Measurements from ENCODE around the gene TGM3. TPM values are rescaled to one million over a fixed set of nuclear protein-coding genes. Genes with fewer than 3 reads are reported as not detected.

Gene TGM3
- total and polyA plus RNA-seq, 7 experiments from 2014 or later: not detected

DNA sequence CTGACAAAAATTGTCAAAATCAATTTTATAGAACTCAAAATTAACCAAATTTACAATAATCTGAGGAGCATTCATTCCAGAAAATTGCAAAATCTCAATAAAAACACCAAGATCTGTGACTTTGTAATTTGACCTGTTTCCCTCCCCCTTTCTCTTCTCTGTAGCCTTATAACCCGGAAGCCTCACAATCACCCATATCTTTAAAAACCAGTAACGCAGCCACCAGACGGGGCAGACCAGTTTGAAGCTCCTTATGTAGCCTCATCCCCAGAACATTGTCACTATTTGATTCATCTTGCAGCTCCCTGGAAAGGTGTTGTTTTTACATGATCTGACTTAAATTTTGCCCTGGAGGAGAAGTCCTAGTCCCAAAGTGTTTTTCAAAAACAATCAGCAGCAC lies 57.4 kb downstream of the TGM3 start:
- ChIA-PET POLR2A (no interaction called here), CTCF (no interaction called here)

DNA sequence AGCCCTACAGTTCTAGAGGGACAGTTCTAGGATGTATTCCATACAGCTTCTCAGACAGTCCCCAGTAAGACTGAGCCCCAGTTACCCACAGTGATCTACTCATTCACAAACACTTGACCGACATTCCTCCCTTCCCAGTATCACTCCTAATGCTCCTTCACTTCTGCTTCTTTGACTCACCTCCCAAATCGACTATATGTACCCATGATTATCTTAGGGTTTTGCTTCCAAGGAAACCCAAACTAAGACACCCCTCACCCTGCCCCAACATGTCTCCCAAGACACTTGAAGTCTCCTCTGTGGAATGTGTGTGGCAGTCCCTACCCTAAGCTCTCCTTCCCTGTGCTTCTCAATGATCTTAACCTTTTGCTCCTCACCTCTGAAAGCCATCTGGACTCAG lies 61.3 kb downstream of the TGM3 start:
- H3K4me1 ChIP-seq (ENCODE audit: control insufficient read depth in 2 of 2, insufficient read depth in 2 of 2, low read length in 2 of 2): no peaks in the 10 kb centered on the region
- H3K4me3 ChIP-seq (ENCODE audit: low read length): no peak overlapping the region
- ATAC-seq (no peak), DNase-seq (no peak)
- H3K27ac Mint-ChIP-seq: no peak overlapping the region
- H3K27me3 Mint-ChIP-seq: peaks cover 6 to 68% (median 20%) of the 10 kb centered on the region in 5 donors
- no peaks in the 10 kb centered on the region for H3K36me3 ChIP-seq (ENCODE audit: control insufficient read depth in 2 of 3, insufficient read depth in 3 of 3, low read length in 3 of 3)
- H3K9me3 ChIP-seq (ENCODE audit: control insufficient read depth in 2 of 3, low read length in 3 of 3): peaks cover 0 to 6% (median 0%) of the 10 kb centered on the region in 3 experiments
- POLR2A ChIA-PET: no interaction called here
- intact Hi-C loops (cut with micrococcal nuclease): no loop called here
- H3K36me3 Mint-ChIP-seq: peaks cover 0 to 5% (median 5%) of the 10 kb centered on the region in 5 donors
- no peaks in the 10 kb centered on the region for H3K27me3 ChIP-seq (ENCODE audit: control insufficient read depth in 2 of 2, insufficient read depth in 2 of 2, low read length in 2 of 2)
- peaks cover 2 to 34% (median 15%) of the 10 kb centered on the region in 11 donors for H3K9me3 Mint-ChIP-seq
- peaks cover 0 to 4% (median 0%) of the 10 kb centered on the region in 7 donors for H3K4me1 Mint-ChIP-seq
- CTCF ChIA-PET: no interaction called here
- H3K4me3 Mint-ChIP-seq: no peak overlapping the region
- H3K27ac ChIP-seq (ENCODE audit: low read depth, low read length): no peak overlapping the region

More for the DNA sequence above, 57.4 kb downstream of the TGM3 start:
- Histone ChIP-seq H3K9me3 (ENCODE audit: control insufficient read depth in 2 of 3, low read length in 3 of 3) (no peaks in the 10 kb centered on the region), H3K27ac (ENCODE audit: low read depth, low read length) (no peak overlapping the region), H3K4me3 (ENCODE audit: low read length) (no peak overlapping the region), H3K4me1 (ENCODE audit: control insufficient read depth in 2 of 2, insufficient read depth in 2 of 2, low read length in 2 of 2) (no peaks in the 10 kb centered on the region), H3K36me3 (ENCODE audit: control insufficient read depth in 2 of 3, insufficient read depth in 3 of 3, low read length in 3 of 3) (no peaks in the 10 kb centered on the region), H3K27me3 (ENCODE audit: control insufficient read depth in 2 of 2, insufficient read depth in 2 of 2, low read length in 2 of 2) (no peaks in the 10 kb centered on the region)
- peaks cover 12 to 49% (median 19%) of the 10 kb centered on the region in 5 donors for H3K27me3 Mint-ChIP-seq
- peaks cover 0 to 6% (median 3%) of the 10 kb centered on the region in 7 donors for H3K4me1 Mint-ChIP-seq
- no peaks in the 10 kb centered on the region for H3K36me3 Mint-ChIP-seq
- ATAC-seq (no peak), DNase-seq (no peak)
- peaks cover 0 to 2% (median 0%) of the 10 kb centered on the region in 11 donors for H3K9me3 Mint-ChIP-seq
- H3K27ac Mint-ChIP-seq: no peak overlapping the region
- intact Hi-C loops (cut with micrococcal nuclease): no loop called here
- no peak overlapping the region for H3K4me3 Mint-ChIP-seq

DNA sequence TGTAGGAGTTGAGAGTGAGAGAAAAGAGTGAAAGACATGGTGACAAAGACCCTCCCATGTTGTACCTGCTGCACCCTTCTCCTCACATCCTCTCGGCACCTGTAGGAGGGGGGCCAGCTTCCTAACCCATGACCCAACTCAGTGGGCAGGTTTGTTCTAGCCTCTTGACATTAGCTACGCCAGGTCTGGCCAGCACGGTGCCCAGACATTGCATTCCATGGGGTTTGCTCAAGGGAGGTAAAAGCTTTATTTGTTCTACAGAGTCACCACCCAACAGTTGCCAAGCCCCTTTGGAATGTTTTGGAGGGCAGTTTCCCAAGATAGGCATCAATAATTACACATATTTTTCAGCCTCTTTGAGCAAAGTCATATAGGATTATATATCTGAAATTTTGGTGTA lies 62.2 kb downstream of the TGM3 start:
- Mint-ChIP-seq H3K4me1 (no peaks in the 10 kb centered on the region), H3K36me3 (peaks cover 0 to 5% (median 5%) of the 10 kb centered on the region in 5 donors), H3K9me3 (peaks cover 2 to 38% (median 15%) of the 10 kb centered on the region in 11 donors), H3K4me3 (no peak overlapping the region), H3K27me3 (peaks cover 6 to 65% (median 19%) of the 10 kb centered on the region in 5 donors), H3K27ac (no peak overlapping the region)
- Histone ChIP-seq H3K27ac (ENCODE audit: low read depth, low read length) (no peak overlapping the region), H3K4me3 (ENCODE audit: low read length) (no peak overlapping the region), H3K36me3 (ENCODE audit: control insufficient read depth in 2 of 3, insufficient read depth in 3 of 3, low read length in 3 of 3) (no peaks in the 10 kb centered on the region), H3K27me3 (ENCODE audit: control insufficient read depth in 2 of 2, insufficient read depth in 2 of 2, low read length in 2 of 2) (no peaks in the 10 kb centered on the region), H3K9me3 (ENCODE audit: control insufficient read depth in 2 of 3, low read length in 3 of 3) (peaks cover 0 to 7% (median 0%) of the 10 kb centered on the region in 3 experiments), H3K4me1 (ENCODE audit: control insufficient read depth in 2 of 2, insufficient read depth in 2 of 2, low read length in 2 of 2) (no peaks in the 10 kb centered on the region)
- ChIA-PET CTCF (no interaction called here), POLR2A (no interaction called here)
- DNase-seq: no peak
- intact Hi-C loops (cut with micrococcal nuclease): no loop called here
- ATAC-seq: no peak

DNA sequence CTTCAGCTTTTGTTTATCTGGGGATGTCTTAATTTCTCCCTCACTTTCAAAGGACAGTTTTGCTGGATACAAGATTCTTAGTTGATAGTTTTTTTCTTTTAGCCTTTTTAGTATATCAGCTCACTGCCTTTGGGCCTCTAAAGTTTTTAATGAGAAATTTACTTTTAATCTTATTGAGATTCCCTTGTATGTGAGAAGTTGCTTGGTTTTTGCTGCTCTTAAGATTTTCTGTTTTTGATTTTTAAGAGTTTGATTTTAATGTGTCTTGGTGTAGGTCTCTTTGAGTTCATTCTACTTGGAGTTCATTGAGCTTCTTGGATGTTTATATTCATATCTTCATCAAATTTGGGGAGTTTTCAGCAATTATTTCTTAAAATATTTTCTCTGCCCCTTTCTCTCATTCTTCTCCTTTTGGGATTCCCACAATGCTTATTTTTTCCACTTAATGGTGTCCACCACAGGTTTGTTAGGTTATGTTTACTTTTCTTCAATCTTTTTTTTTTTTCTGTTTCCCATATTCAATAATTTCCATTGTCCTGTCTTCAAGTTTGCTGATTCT lies 65.3 kb downstream of the TGM3 start:
- Mint-ChIP-seq H3K27ac (no peak overlapping the region), H3K27me3 (peaks cover 16 to 51% (median 25%) of the 10 kb centered on the region in 5 donors), H3K4me3 (no peak overlapping the region), H3K9me3 (peaks cover 2 to 42% (median 15%) of the 10 kb centered on the region in 11 donors), H3K4me1 (no peaks in the 10 kb centered on the region), H3K36me3 (peaks cover 0 to 10% (median 5%) of the 10 kb centered on the region in 5 donors)
- CTCF ChIA-PET: no interaction called here
- H3K9me3 ChIP-seq (ENCODE audit: control insufficient read depth in 2 of 3, low read length in 3 of 3): peaks cover 0 to 7% (median 0%) of the 10 kb centered on the region in 3 experiments
- H3K27me3 ChIP-seq (ENCODE audit: control insufficient read depth in 2 of 2, insufficient read depth in 2 of 2, low read length in 2 of 2): no peaks in the 10 kb centered on the region
- H3K27ac ChIP-seq (ENCODE audit: low read depth, low read length): no peak overlapping the region
- ATAC-seq (no peak), DNase-seq (no peak)
- POLR2A ChIA-PET: no interaction called here
- H3K4me1 ChIP-seq (ENCODE audit: control insufficient read depth in 2 of 2, insufficient read depth in 2 of 2, low read length in 2 of 2): no peaks in the 10 kb centered on the region
- H3K4me3 ChIP-seq (ENCODE audit: low read length): no peak overlapping the region
- no peaks in the 10 kb centered on the region for H3K36me3 ChIP-seq (ENCODE audit: control insufficient read depth in 2 of 3, insufficient read depth in 3 of 3, low read length in 3 of 3)
- intact Hi-C loops (cut with micrococcal nuclease): no loop called here

DNA sequence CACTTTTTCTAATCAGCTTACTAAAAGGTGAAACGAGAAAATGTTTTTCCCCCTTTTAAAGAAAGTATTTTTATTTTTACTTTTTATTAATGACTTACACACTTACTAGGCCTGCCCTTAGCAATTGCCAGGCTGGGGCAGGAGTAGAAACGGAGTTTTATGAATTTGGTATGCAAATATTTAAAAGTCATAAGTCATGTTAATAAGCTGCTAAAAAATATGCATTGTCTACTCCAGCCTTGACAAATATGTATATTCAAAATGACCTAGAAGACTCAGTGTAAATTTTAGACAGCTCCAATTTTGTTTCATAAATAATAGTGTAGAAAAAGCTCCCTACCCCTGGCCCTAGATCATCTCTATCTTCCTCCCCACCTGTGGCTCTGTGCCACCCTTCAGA lies 67.4 kb downstream of the TGM3 start:
- Histone ChIP-seq H3K27me3 (ENCODE audit: control insufficient read depth in 2 of 2, insufficient read depth in 2 of 2, low read length in 2 of 2) (no peaks in the 10 kb centered on the region), H3K9me3 (ENCODE audit: control insufficient read depth in 2 of 3, low read length in 3 of 3) (peaks cover 0 to 7% (median 0%) of the 10 kb centered on the region in 3 experiments), H3K4me1 (ENCODE audit: control insufficient read depth in 2 of 2, insufficient read depth in 2 of 2, low read length in 2 of 2) (no peaks in the 10 kb centered on the region), H3K27ac (ENCODE audit: low read depth, low read length) (no peak overlapping the region), H3K4me3 (ENCODE audit: low read length) (no peak overlapping the region), H3K36me3 (ENCODE audit: control insufficient read depth in 2 of 3, insufficient read depth in 3 of 3, low read length in 3 of 3) (no peaks in the 10 kb centered on the region)
- ATAC-seq: no peak
- CTCF ChIA-PET: interaction anchor here (0.6 kb wide), 1 partner anchor 13 kb away, joined by 3 read pairs; no protein-coding TSS in a partner anchor
- intact Hi-C loops (cut with micrococcal nuclease): no loop called here
- H3K27ac Mint-ChIP-seq: no peak overlapping the region
- no peaks in the 10 kb centered on the region for H3K4me1 Mint-ChIP-seq
- peaks cover 16 to 53% (median 34%) of the 10 kb centered on the region in 5 donors for H3K27me3 Mint-ChIP-seq
- H3K36me3 Mint-ChIP-seq: peaks cover 0 to 10% (median 5%) of the 10 kb centered on the region in 5 donors
- POLR2A ChIA-PET: no interaction called here
- H3K9me3 Mint-ChIP-seq: peaks cover 2 to 46% (median 15%) of the 10 kb centered on the region in 11 donors
- H3K4me3 Mint-ChIP-seq: no peak overlapping the region
- DNase-seq: no peak

DNA sequence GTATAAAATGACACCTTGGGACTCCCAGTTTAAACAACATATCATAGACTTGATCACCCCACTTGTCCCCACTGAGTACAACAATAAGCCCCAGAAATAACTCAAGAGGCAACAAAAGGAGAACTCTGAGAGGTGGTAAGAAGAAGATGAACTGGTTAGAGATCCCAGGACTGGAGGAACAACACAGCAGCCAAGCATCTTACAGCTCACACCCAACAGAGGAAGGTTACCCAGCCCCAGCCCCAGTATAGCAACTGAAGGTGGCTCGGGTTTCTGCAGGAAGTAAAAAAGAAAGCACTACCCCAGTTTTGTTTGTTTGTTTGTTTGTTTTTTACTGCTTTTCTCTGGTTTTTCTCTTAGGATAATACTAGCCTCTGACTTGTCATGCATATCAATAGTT lies 67.8 kb downstream of the TGM3 start:
- Histone ChIP-seq H3K27ac (ENCODE audit: low read depth, low read length) (no peak overlapping the region), H3K36me3 (ENCODE audit: control insufficient read depth in 2 of 3, insufficient read depth in 3 of 3, low read length in 3 of 3) (no peaks in the 10 kb centered on the region), H3K4me3 (ENCODE audit: low read length) (no peak overlapping the region), H3K4me1 (ENCODE audit: control insufficient read depth in 2 of 2, insufficient read depth in 2 of 2, low read length in 2 of 2) (no peaks in the 10 kb centered on the region), H3K9me3 (ENCODE audit: control insufficient read depth in 2 of 3, low read length in 3 of 3) (peaks cover 0 to 7% (median 0%) of the 10 kb centered on the region in 3 experiments), H3K27me3 (ENCODE audit: control insufficient read depth in 2 of 2, insufficient read depth in 2 of 2, low read length in 2 of 2) (no peaks in the 10 kb centered on the region)
- no peak for DNase-seq
- no peaks in the 10 kb centered on the region for H3K4me1 Mint-ChIP-seq
- POLR2A ChIA-PET: no interaction called here
- peaks cover 2 to 50% (median 15%) of the 10 kb centered on the region in 11 donors for H3K9me3 Mint-ChIP-seq
- H3K4me3 Mint-ChIP-seq: no peak overlapping the region
- CTCF ChIA-PET: no interaction called here
- H3K27ac Mint-ChIP-seq: no peak overlapping the region
- intact Hi-C loops (cut with micrococcal nuclease): no loop called here
- H3K27me3 Mint-ChIP-seq: peaks cover 19 to 55% (median 38%) of the 10 kb centered on the region in 5 donors
- ATAC-seq: no peak
- peaks cover 0 to 10% (median 5%) of the 10 kb centered on the region in 5 donors for H3K36me3 Mint-ChIP-seq

DNA sequence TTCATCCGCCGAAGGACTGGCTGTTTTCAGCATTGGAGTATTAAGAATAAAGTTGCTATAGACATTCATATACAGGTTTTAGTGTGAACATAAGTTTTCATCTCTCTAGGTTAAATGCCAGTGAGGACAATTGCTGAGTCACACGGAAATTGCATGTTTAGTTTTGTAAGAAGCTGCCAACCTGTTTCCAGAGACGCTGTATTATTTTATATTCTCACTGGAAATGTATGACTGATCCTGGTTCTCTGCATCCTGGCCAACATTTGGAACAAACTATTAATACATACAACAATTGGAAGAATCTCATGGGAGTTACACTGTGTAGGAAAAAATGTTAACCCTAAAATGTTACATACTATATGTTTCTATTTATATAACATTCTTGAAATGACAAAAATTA lies 68.2 kb downstream of the TGM3 start:
- intact Hi-C loops (cut with micrococcal nuclease): no loop called here
- H3K27ac Mint-ChIP-seq: no peak overlapping the region
- Histone ChIP-seq H3K27me3 (ENCODE audit: control insufficient read depth in 2 of 2, insufficient read depth in 2 of 2, low read length in 2 of 2) (no peaks in the 10 kb centered on the region), H3K4me3 (ENCODE audit: low read length) (no peak overlapping the region), H3K27ac (ENCODE audit: low read depth, low read length) (no peak overlapping the region), H3K9me3 (ENCODE audit: control insufficient read depth in 2 of 3, low read length in 3 of 3) (peaks cover 0 to 7% (median 0%) of the 10 kb centered on the region in 3 experiments), H3K36me3 (ENCODE audit: control insufficient read depth in 2 of 3, insufficient read depth in 3 of 3, low read length in 3 of 3) (no peaks in the 10 kb centered on the region), H3K4me1 (ENCODE audit: control insufficient read depth in 2 of 2, insufficient read depth in 2 of 2, low read length in 2 of 2) (no peaks in the 10 kb centered on the region)
- no peak overlapping the region for H3K4me3 Mint-ChIP-seq
- H3K4me1 Mint-ChIP-seq: no peaks in the 10 kb centered on the region
- ChIA-PET CTCF (no interaction called here), POLR2A (no interaction called here)
- peaks cover 2 to 51% (median 15%) of the 10 kb centered on the region in 11 donors for H3K9me3 Mint-ChIP-seq
- peaks cover 0 to 13% (median 5%) of the 10 kb centered on the region in 5 donors for H3K36me3 Mint-ChIP-seq
- peaks cover 21 to 53% (median 42%) of the 10 kb centered on the region in 5 donors for H3K27me3 Mint-ChIP-seq
- DNase-seq (no peak), ATAC-seq (no peak)
